Esophagus squamous epithelium (tissue), 5 donors: ENCODE data around the gene DUSP10. TPM values are rescaled to one million over a fixed set of nuclear protein-coding genes. Genes with fewer than 3 reads are reported as not detected.

Experiments
- DNase-seq: peaks from one replicate; lab custom pipeline; 2025; lab: John Stamatoyannopoulos, UW
- H3K27ac ChIP-seq, 4 donors: fragments of 200-600 bp; sonication (generic); one replicate each; pipeline ENCODE4 v1.5.1; 2016 to 2019; ENCODE audit warnings: mild to moderate bottlenecking in 1 of 4
- H3K27me3 ChIP-seq, 4 donors: fragments of 200-600 bp; sonication (generic); 1 replicate in 3 of 4; 2 replicates in 1 of 4; pipeline versions ENCODE4 v1.5.1 to v1.6.0; 2017 to 2021; ENCODE audit warnings: antibody characterized with exemption in 1 of 4
- H3K36me3 ChIP-seq, 3 donors: fragments of 200-600 bp; sonication (generic); one replicate each; pipeline ENCODE4 v1.5.1; 2016 to 2019
- H3K4me1 ChIP-seq, 3 donors: fragments of 200-600 bp; sonication (generic); one replicate each; pipeline ENCODE4 v1.5.1; 2017 to 2019
- H3K4me3 ChIP-seq, 4 donors: fragments of 200-600 bp; sonication (generic); 1 replicate in 3 of 4; 2 replicates in 1 of 4; pipeline ENCODE4 v1.5.1; 2016 to 2019; ENCODE audit warnings: mild to moderate bottlenecking in 2 of 4, moderate library complexity in 1 of 4
- H3K9me3 ChIP-seq, 3 donors: fragments of 200-600 bp; sonication (generic); one replicate each; pipeline ENCODE4 v1.5.1; 2016 to 2019
- POLR2A ChIP-seq, 4 donors: fragments of 450-650 bp; IDR thresholded peaks; one replicate each; pipeline ENCODE4 v1.6.1; 2017; ENCODE audit warnings: antibody characterized with exemption in 4 of 4, mild to moderate bottlenecking in 4 of 4, moderate library complexity in 3 of 4
- WGBS, 2 donors: methylation state at CpG; one replicate each; pipeline ENCODE4 v1.1.5; 2018; 5-methylcytosine and 5-hydroxymethylcytosine counted together
- intact Hi-C: fragments of 100-400 bp; cut with DNase I; formaldehyde crosslinking; loops from one replicate; pipeline ENCODE4 v1.15.0; 2022
- total RNA-seq, 4 donors: library from RNA; depleted of rRNA; stranded (reverse); fragments of >200 nt; gene quantifications; one replicate each; pipeline ENCODE4 v1.1.0, GENCODE V29; 2016
- TF ChIP-seq, protein P1 (sequence below), 6 experiments: fragments of 450-650 bp in 4 of 6; fragments of 200-600 bp in 2 of 6; sonication (generic) in 2 of 6; IDR thresholded peaks; one replicate each; pipeline ENCODE4 v1.5.1; 2016 to 2019; ENCODE audit warnings: antibody characterized with exemption in 6 of 6, mild to moderate bottlenecking in 4 of 6, moderate library complexity in 4 of 6
- donor health status: DM: yes; HTN: yes; CAD: no.

DUSP10 gene
- total RNA-seq, 4 donors from 2014 or later, result 1.4 to 7.4 (median 4.9) TPM

DNA sequence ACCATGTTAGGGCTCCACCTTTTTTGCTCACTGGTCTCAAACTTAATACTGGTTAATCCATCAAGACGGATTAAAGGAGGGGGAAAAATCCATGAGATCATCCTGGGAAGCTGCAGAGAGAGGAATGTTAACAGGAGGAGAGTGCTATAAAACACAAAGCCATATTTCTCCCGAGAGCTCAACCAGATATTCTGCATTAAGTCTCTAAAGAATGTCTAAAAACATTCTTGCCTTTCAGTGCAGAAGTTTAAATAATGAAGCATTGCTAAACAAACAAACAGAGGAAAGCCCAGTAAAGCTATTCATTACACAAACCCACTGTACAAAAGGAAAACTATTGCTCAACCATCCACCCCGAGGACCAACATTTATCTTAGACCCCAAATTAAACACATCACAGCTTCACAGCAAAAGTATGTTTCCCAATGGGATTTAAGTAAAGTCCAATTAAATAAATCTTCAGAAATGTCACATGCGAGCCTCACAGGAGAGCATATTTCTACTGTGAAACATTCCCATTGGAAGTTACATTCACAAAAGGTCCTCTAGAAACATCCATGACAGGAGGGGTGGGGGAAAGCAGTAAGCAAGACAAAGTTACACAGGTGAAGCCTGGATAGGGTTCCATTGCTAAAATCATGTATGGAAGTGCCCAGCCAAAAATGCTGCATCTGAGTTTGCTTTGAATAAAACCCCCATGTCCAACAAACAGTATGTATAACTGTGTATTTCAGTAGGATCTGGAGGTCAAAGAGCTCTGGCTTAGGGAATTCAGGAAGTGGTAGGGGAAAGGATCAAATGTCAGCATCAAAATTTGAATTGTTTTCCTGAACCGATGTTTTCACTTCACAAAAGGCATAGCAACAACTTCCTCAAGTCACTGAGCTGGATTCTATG, 23.3 kb downstream of the DUSP10 start:
- Histone ChIP-seq H3K27me3 (no peaks in the 10 kb centered on the region), H3K4me3 (no peak overlapping the region), H3K36me3 (no peaks in the 10 kb centered on the region), H3K9me3 (peaks cover 0 to 3% (median 0%) of the 10 kb centered on the region in 3 donors), H3K27ac (peak overlapping the region in 3 of 4 donors; percentile 62 to 78 (median 62)), H3K4me1 (peaks cover 18 to 70% (median 40%) of the 10 kb centered on the region in 3 donors)
- no peak for TF ChIP-seq POLR2A (IDR thresholded peaks at IDR 0.05)
- TF ChIP-seq, protein P1, sequence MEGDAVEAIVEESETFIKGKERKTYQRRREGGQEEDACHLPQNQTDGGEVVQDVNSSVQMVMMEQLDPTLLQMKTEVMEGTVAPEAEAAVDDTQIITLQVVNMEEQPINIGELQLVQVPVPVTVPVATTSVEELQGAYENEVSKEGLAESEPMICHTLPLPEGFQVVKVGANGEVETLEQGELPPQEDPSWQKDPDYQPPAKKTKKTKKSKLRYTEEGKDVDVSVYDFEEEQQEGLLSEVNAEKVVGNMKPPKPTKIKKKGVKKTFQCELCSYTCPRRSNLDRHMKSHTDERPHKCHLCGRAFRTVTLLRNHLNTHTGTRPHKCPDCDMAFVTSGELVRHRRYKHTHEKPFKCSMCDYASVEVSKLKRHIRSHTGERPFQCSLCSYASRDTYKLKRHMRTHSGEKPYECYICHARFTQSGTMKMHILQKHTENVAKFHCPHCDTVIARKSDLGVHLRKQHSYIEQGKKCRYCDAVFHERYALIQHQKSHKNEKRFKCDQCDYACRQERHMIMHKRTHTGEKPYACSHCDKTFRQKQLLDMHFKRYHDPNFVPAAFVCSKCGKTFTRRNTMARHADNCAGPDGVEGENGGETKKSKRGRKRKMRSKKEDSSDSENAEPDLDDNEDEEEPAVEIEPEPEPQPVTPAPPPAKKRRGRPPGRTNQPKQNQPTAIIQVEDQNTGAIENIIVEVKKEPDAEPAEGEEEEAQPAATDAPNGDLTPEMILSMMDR (IDR thresholded peaks at IDR 0.05), result no peak
- WGBS, 2 donors, result 34 to 42% methylated on average over 5 of the region's 5 CpGs
- DNase-seq, result no peak
- intact Hi-C loops, result no loop called here

DNA sequence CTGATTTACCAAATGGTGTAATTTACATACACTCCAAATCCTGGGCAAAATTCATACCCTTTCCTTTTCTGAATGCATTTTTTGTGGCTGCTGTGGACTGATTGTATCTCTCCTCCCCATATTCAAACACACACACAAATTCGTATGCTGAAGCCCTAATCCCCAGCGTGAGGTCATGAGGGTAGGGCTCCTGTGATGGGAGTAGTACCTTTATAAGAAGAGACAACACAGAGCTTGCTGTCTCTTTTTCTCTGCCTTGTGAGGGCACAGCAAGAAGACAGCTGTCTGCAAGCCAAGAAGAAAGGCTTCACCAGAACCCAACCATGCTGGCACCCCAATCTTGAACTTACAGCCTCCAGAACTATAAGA, 24.4 kb downstream of the DUSP10 start:
- Histone ChIP-seq H3K4me3 (no peak overlapping the region), H3K4me1 (peaks cover 18 to 73% (median 33%) of the 10 kb centered on the region in 3 donors), H3K27ac (peak overlapping the region in 3 of 4 donors; percentile 62 to 78 (median 62)), H3K9me3 (no peaks in the 10 kb centered on the region), H3K27me3 (no peaks in the 10 kb centered on the region), H3K36me3 (no peaks in the 10 kb centered on the region)
- 48 to 70% methylated on average over 2 of the region's 2 CpGs for WGBS, 2 donors
- TF ChIP-seq, protein P1 (IDR thresholded peaks at IDR 0.05), result no peak
- TF ChIP-seq POLR2A (IDR thresholded peaks at IDR 0.05), result no peak
- intact Hi-C loops, result no loop called here
- DNase-seq, result no peak

DNA sequence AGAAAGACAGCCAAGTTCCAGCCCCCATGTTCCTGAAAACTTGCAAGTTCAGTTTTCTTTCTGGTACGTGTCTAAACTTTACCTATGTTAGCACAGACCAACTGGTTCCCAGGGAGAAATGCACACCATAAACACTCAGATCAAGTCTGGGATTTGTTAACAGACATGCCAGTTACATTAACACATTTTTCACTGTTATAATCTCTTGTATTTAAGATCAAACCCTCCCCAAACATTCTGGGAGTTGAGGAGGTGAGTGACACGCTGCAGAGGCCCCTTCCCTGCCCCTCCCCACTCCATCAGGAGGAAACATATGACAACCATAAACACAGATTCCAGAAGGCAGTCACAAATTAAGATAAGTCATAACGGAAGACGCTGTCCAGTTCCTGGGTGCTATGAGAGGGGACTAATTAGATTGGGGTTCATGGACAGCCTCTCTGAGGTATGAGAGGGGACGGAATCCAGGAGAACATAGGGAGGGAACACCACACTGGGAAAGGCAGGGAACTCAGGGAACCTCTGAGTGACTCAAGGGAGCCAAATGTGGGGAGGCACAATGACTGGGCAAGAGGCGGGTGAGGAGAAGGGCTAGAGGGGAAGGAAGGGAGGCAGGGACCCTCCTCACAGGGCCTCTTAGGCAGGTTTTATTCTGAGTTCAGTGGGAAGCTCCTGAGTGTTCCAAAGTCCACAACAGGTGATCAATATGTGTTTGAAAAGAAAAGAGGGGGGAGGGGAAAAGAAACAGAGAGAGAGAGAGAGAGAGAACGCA, 25.0 kb downstream of the DUSP10 start:
- TF ChIP-seq POLR2A (IDR thresholded peaks at IDR 0.05), result no peak
- TF ChIP-seq, protein P1 (IDR thresholded peaks at IDR 0.05), result no peak
- Histone ChIP-seq H3K9me3 (no peaks in the 10 kb centered on the region), H3K27me3 (no peaks in the 10 kb centered on the region), H3K36me3 (no peaks in the 10 kb centered on the region), H3K4me1 (peaks cover 18 to 73% (median 33%) of the 10 kb centered on the region in 3 donors), H3K27ac (peak overlapping the region in 3 of 4 donors; percentile 62 to 78 (median 62)), H3K4me3 (no peak overlapping the region)
- WGBS, 2 donors, result 49 to 56% methylated on average over 5 to 7 of the region's 7 CpGs
- intact Hi-C loops, result no loop called here
- DNase-seq, result no peak

DNA sequence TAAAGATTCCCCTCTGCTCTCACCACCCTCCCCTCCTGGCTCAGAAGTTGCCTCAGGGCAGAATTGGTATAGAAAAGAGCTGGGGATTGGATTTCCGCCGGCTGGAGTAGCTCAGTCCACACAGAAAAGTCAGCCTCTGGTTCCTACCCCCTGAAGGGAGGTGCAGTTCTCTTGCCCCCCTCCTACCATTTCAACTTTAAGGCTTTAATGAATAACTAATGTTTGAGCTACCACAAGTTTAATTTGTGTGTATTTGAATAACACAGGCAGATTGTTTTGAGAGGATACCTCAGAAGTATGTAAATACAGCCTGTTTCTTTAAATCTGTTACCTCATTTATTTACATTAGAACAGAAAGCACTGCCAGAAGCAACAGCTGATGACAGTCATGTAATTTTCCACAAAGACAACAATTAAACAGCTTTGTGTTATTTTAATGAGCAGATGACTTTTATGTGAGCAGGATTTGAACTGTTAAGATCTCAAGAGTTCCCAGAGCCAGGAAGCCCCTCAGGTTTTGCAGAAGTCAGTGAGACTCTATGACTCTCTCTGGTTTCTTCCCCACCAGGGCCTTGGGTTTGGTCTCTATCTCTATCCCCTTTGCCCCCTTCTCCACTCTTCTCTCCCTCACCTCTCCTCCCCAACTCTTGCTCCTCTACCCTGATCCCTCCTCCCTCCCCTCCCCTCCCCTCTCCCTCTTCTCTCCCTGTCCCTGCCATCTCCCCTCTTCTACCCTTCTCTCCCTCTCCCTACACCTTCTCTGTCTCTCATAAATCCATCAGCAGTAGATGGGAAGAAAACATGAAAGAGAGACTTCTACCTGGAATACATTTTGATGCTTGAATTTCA, 26.3 kb downstream of the DUSP10 start:
- no peaks in the 10 kb centered on the region for H3K36me3 ChIP-seq
- peaks cover 18 to 80% (median 35%) of the 10 kb centered on the region in 3 donors for H3K4me1 ChIP-seq
- no peaks in the 10 kb centered on the region for H3K9me3 ChIP-seq
- DNase-seq, result no peak
- intact Hi-C loops, result no loop called here
- WGBS, 2 donors, result 56 to 65% methylated on average over 2 of the region's 2 CpGs
- H3K27me3 ChIP-seq, result no peaks in the 10 kb centered on the region
- TF ChIP-seq, protein P1 (IDR thresholded peaks at IDR 0.05), result no peak
- TF ChIP-seq POLR2A (IDR thresholded peaks at IDR 0.05), result no peak
- H3K27ac ChIP-seq, result peak overlapping the region in 3 of 4 donors; percentile 62 to 78 (median 62)
- no peak overlapping the region for H3K4me3 ChIP-seq
